GM18951 (cell line): Measurements from ENCODE around the gene OR2L3.

Source experiments
- POLR2A ChIP-seq: IDR thresholded peaks from 4 replicates; pipeline ENCODE4 v1.6.1; 2011; ENCODE audit warnings: mild to moderate bottlenecking; ENCODE audit not compliant: insufficient read length, insufficient read depth; ENCODE audit errors: extremely low read depth
- in situ Hi-C: fragments of 300-500 bp; cut with MboI; formaldehyde crosslinking; loops from one replicate; pipeline ENCODE4 v1.12.0; 2022; ENCODE audit warnings: low sequenced_read_pairs, mixed read lengths, inconsistent platforms; ENCODE audit not compliant: unreplicated experiment

Gene OR2L3

DNA sequence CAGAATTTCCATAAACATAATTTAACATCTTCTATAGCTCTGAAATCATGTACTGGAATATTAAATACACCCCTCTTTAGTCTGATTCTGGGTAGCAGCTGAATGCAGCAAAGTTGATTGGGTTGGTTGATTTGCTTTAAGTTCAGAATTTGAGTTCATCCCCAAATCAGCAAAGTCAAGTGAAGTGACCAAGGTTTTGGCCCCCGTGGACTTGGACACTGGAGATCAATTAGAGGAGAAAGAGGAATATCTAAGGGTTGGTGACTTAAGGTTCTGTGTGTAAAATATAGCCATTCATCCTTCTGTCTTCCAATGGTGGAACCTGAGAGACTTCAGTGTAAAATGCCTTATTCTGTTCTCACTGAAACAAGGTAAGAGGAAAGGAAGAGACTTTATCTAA lies 48.2 kb downstream of the OR2L3 start, which contains the start of gene OR2L13:
OR2L13 (plus strand) TSS at position 301 of the 400 bp plus-strand sequence. CDS start 4,192 bp downstream, outside the sequence.
- in situ Hi-C loops, result no loop called here
- TF ChIP-seq POLR2A, result no peak

DNA sequence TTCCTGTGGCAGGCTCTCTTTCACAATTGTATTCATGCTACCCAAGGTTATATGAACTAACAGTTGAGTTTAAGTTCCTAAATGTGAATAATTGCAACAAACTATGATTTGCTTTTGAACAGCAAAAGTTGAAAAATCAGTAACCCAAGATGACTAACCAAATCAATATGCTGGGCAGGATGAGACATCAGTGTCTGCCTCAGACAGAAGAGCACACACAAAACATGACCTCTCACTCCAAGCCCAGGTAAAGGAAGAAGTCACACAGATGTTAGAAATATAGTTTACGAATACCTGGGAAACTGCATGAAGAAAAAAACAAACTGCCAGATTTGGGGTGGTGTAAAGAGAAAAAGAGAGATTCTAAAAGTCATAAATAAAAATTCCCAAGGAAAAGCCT lies 51.9 kb downstream of the OR2L3 start:
- TF ChIP-seq POLR2A, result no peak

DNA sequence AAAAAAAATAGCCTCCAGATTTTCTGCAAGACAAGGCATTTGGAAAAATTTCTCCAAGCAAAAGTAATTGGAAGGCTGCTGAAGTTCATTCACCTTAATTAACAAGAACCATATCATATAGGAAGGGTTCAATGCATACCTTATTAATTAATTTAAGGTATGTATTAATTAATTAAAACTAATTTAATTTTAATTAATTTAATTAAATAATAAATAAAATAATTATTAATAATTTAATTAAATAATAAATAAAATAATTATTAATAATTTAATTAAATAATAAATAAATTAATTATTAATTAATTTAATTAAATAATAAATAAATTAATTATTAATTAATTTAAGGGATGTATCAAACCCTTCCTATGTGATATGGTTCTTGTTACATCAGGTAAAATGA lies 56.2 kb downstream of the OR2L3 start:
- in situ Hi-C loops, result no loop called here

More for the DNA sequence above, 51.9 kb downstream of the OR2L3 start:
- in situ Hi-C loops, result no loop called here

DNA sequence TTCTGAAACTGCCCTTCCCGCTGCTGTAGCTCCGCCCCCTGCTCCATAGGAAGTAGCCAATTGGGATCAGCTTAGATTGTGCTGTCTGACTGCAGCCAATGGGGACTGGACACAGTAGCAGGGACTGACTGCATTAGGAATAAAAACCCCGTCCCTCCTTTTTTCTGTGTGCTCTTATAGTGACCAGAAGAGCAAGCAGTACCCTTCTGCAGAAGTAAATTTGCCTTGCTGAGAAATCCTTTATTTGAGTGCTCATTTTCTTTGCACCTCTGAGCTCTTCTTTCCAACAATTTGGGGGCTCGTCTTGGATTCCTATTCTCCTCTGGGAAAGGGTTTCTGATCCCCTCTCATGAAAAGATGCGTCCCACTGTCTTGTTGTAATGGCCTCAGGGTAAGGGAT lies 64.5 kb downstream of the OR2L3 start:
- no peak for TF ChIP-seq POLR2A
- in situ Hi-C loops, result no loop called here

More for the DNA sequence above, 56.2 kb downstream of the OR2L3 start:
- TF ChIP-seq POLR2A, result no peak
